HepG2 (cell line): ENCODE data around the gene SLC15A5. TPM values are rescaled to one million over a fixed set of nuclear protein-coding genes. Genes with fewer than 3 reads are reported as not detected.

Source experiments
- ATAC-seq: fragments of 200-7000 bp; cut with Tn5 transposase; 3 replicates; pipeline ENCODE4 v1.9.1; 2020; ENCODE audit warnings: mild to moderate bottlenecking, moderate library complexity
- BruUV-seq: library from RNA; stranded (reverse); fragments of 400-500 nt; replicated peaks from 2 replicates; lab custom pipeline; 2021; lab: Mats Ljungman, UMichigan
- CTCF ChIA-PET: fragments of 300-600 bp; formaldehyde crosslinking; extraction: SDS; loops from one replicate; lab custom pipeline; 2021; ENCODE audit warnings: low total read pairs, inconsistent platforms, low intra/inter-chr PET ratio; lab: Yijun Ruan, JAX
- POLR2A ChIA-PET: fragments of 350-600 bp; sonication (Branson Sonifier 250); formaldehyde crosslinking; loops from one replicate; lab custom pipeline; 2020; ENCODE audit warnings: antibody characterized with exemption, inconsistent platforms; lab: Yijun Ruan, JAX
- DNase-seq: peaks from one replicate; pipeline ENCODE4 v3.0.0-alpha.2; 2015; ENCODE audit warnings: low spot score
- FAIRE-seq: peaks from 3 replicates; lab custom pipeline; 2011; peaks lifted over from hg19 to GRCh38; lab: Jason Lieb, UNC
- H2AFZ ChIP-seq: one replicate; pipeline ENCODE4 v1.6.1; 2011; ENCODE audit warnings: low read length, inconsistent platforms
- H3K27ac ChIP-seq: fragments of 300-600 bp; 3 replicates; pipeline ENCODE4 v1.8.0; 2011; ENCODE audit warnings: mixed run types, mild to moderate bottlenecking, mixed read lengths, low read length, inconsistent platforms; ENCODE audit not compliant: insufficient read depth; ENCODE audit errors: extremely low read length
- H3K27me3 ChIP-seq, 2 experiments: fragments of 200-600 bp in 1 of 2; 2 replicates in 1 of 2; 3 replicates in 1 of 2; pipeline versions ENCODE4 v1.6.0 to v1.8.0; 2011; ENCODE audit warnings: low read length in 2 of 2, mild to moderate bottlenecking in 2 of 2, moderate library complexity in 2 of 2, inconsistent platforms in 1 of 2; ENCODE audit not compliant: insufficient read depth in 2 of 2, control insufficient read depth in 1 of 2
- H3K36me3 ChIP-seq, 2 experiments: fragments of 200-600 bp in 1 of 2; replicated peaks in 1 of 2; 2 replicates in 1 of 2; 3 replicates in 1 of 2; pipeline versions ENCODE4 v1.5.1 to v1.8.0; 2011; ENCODE audit warnings: low read length in 2 of 2, inconsistent platforms in 1 of 2; ENCODE audit not compliant: insufficient read depth in 2 of 2, control insufficient read depth in 1 of 2
- H3K4me1 ChIP-seq: 2 replicates; pipeline ENCODE4 v1.5.1; 2012; ENCODE audit warnings: low read length, inconsistent platforms; ENCODE audit not compliant: insufficient read depth
- H3K4me2 ChIP-seq: 2 replicates; pipeline ENCODE4 v1.6.0; 2011; ENCODE audit warnings: low read depth, low read length, inconsistent platforms
- H3K4me3 ChIP-seq, 3 experiments: fragments of 200-600 bp in 1 of 3; sonication (generic), shearing (Covaris generic) in 1 of 3; replicated peaks in 1 of 3; 2 replicates each; pipeline ENCODE4 v1.5.1; 2011 to 2016; ENCODE audit warnings: low read length in 3 of 3, inconsistent platforms in 2 of 3, low read depth in 2 of 3, mild to moderate bottlenecking in 2 of 3, control low read depth in 1 of 3, mixed read lengths in 1 of 3; ENCODE audit not compliant: insufficient read depth in 1 of 3
- H3K79me2 ChIP-seq: one replicate; pipeline ENCODE4 v1.6.1; 2011; ENCODE audit warnings: low read length, inconsistent platforms; ENCODE audit not compliant: insufficient read depth
- H3K9ac ChIP-seq: 2 replicates; pipeline ENCODE4 v1.6.0; 2011; ENCODE audit warnings: mild to moderate bottlenecking, low read depth, low read length, inconsistent platforms; ENCODE audit not compliant: insufficient read depth
- H3K9me3 ChIP-seq: 2 replicates; pipeline ENCODE4 v1.5.1; 2012; ENCODE audit warnings: mild to moderate bottlenecking, low read length
- H4K20me1 ChIP-seq: 2 replicates; pipeline ENCODE4 v1.6.0; 2011; ENCODE audit warnings: inconsistent platforms, mild to moderate bottlenecking, low read length, moderate library complexity; ENCODE audit not compliant: insufficient read depth
- ETV6 ChIP-seq: sonication (generic); formaldehyde crosslinking; conservative IDR thresholded peaks from 2 replicates; pipeline ENCODE4 v1.4.0; 2020; ENCODE audit warnings: missing genetic modification reagents
- MBNL3 ChIP-seq: fragments of 250-450 bp; sonication (Bioruptor Pico); conservative IDR thresholded peaks from 2 replicates; pipeline ENCODE4 v1.8.0; 2022; ENCODE audit warnings: mild to moderate bottlenecking, inconsistent platforms
- MXI1 ChIP-seq: IDR thresholded peaks from 3 replicates; pipeline ENCODE4 v1.6.1; 2012; ENCODE audit warnings: low read depth, low read length, inconsistent platforms, borderline replicate concordance
- NFKBIZ ChIP-seq: IDR thresholded peaks from 2 replicates; pipeline ENCODE4 v1.6.1; 2018; ENCODE audit warnings: missing genetic modification reagents, missing compliant biosample characterization
- ZBTB39 ChIP-seq: sonication (generic); formaldehyde crosslinking; IDR thresholded peaks from 2 replicates; pipeline ENCODE4 v1.5.0; 2020; ENCODE audit warnings: missing genetic modification reagents
- ZSCAN12 ChIP-seq: sonication (generic); formaldehyde crosslinking; IDR thresholded peaks from 2 replicates; pipeline ENCODE4 v1.9.0; 2021; ENCODE audit warnings: mild to moderate bottlenecking, missing genetic modification reagents
- WGBS: methylation state at CpG from one replicate; pipeline ENCODE4 v1.1.6; 2017; ENCODE audit warnings: low lambda C conversion rate; 5-methylcytosine and 5-hydroxymethylcytosine counted together
- in situ Hi-C: cut with HindIII; loops from 2 replicates; pipeline ENCODE4 v1.10.0; 2017; ENCODE audit warnings: low pct_unique_long_range_greater_than_20kb; ENCODE audit not compliant: extremely low pct_ligation_motif_present
- intact Hi-C: fragments of 100-400 bp; cut with micrococcal nuclease; formaldehyde crosslinking; loops from one replicate; pipeline ENCODE4 v1.10.0; 2022; ENCODE audit not compliant: unreplicated experiment
- polyA plus RNA-seq, 8 experiments: library from polyadenylated mRNA; depleted of rRNA in 3 of 8; stranded (reverse) in 7 of 8; unstranded in 1 of 8; fragments of >200 nt; fragmentation: Illumina TruSeq in 4 of 8; extraction: Trizol in 4 of 8; gene quantifications; 2 replicates each; pipeline versions ENCODE4 v1.2.1 to v1.2.3, GENCODE V29; 2011 to 2016; ENCODE audit warnings: low read depth in 4 of 8, missing spikeins in 1 of 8, mixed read lengths in 1 of 8; ENCODE audit not compliant: insufficient read depth in 1 of 8
- total RNA-seq, 5 experiments: library from RNA; depleted of rRNA; stranded (reverse); fragments of >200 nt; fragmentation: Illumina TruSeq; extraction: Trizol; gene quantifications; 2 replicates each; pipeline ENCODE4 v1.2.3, GENCODE V29; 2016; ENCODE audit warnings: low read depth in 1 of 5
- TF ChIP-seq, protein P1 (sequence below): sonication (generic); formaldehyde crosslinking; IDR thresholded peaks from 2 replicates; pipeline ENCODE4 v1.4.0; 2020; ENCODE audit warnings: missing genetic modification reagents, borderline replicate concordance

SLC15A5 gene
- total and polyA plus RNA-seq, 2 of the 13 experiments (the other 11 are each of a cell fraction or from before 2014, with no cell fraction given): not detected

DNA sequence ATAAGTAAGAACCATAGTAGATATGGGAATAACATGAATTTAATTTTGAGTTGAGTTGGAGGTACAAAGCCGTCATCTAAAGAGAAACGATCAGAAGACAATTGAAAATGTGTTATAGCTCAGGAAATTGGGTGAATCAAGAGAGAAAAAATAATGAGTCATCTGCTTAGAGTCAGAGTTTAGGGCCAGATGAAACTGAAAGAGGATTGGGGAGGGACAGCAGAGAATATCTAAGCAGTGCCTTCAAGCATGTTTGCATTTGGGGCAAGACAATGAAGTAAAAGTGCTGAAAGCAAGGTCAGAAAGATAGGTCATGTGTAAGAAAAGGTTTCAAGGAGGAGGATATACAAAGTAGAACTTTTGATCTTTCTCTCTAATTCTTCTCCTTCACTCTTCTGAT lies 49.4 kb downstream of the SLC15A5 start (continued):
- TF ChIP-seq ZBTB39 (CRISPR knock-in tag) (no peak), MXI1 (no peak), MBNL3 (no peak), NFKBIZ (CRISPR knock-in tag) (no peak), ETV6 (CRISPR knock-in tag) (no peak)
- TF ChIP-seq, protein P1, sequence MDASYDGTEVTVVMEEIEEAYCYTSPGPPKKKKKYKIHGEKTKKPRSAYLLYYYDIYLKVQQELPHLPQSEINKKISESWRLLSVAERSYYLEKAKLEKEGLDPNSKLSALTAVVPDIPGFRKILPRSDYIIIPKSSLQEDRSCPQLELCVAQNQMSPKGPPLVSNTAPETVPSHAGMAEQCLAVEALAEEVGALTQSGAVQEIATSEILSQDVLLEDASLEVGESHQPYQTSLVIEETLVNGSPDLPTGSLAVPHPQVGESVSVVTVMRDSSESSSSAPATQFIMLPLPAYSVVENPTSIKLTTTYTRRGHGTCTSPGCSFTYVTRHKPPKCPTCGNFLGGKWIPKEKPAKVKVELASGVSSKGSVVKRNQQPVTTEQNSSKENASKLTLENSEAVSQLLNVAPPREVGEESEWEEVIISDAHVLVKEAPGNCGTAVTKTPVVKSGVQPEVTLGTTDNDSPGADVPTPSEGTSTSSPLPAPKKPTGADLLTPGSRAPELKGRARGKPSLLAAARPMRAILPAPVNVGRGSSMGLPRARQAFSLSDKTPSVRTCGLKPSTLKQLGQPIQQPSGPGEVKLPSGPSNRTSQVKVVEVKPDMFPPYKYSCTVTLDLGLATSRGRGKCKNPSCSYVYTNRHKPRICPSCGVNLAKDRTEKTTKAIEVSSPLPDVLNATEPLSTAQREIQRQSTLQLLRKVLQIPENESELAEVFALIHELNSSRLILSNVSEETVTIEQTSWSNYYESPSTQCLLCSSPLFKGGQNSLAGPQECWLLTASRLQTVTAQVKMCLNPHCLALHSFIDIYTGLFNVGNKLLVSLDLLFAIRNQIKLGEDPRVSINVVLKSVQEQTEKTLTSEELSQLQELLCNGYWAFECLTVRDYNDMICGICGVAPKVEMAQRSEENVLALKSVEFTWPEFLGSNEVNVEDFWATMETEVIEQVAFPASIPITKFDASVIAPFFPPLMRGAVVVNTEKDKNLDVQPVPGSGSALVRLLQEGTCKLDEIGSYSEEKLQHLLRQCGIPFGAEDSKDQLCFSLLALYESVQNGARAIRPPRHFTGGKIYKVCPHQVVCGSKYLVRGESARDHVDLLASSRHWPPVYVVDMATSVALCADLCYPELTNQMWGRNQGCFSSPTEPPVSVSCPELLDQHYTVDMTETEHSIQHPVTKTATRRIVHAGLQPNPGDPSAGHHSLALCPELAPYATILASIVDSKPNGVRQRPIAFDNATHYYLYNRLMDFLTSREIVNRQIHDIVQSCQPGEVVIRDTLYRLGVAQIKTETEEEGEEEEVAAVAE (CRISPR knock-in tag): no peak
- TF ChIP-seq, all 625 proteins: peak for 0

GRCh38 chr12:16225692-16226091 lies 51.8 kb downstream of the SLC15A5 start:
- WGBS: 13% methylated on average over 4 of the region's 4 CpGs
- H3K79me2 ChIP-seq: no peaks in the 10 kb centered on the region
- 0 out of 5 replicates have a peak, but pooled peaks cover 0 to 1% of the 10 kb centered on the region in 2 experiments for H3K27me3 ChIP-seq
- H3K36me3 ChIP-seq: no peaks in the 10 kb centered on the region
- FAIRE-seq (no peak), DNase-seq (no peak), ATAC-seq (no peak)
- ChIA-PET CTCF (no interaction called here), POLR2A (no interaction called here)
- in situ Hi-C loops (no loop called here), intact Hi-C loops (no loop called here)
- BruUV-seq: no TSS peak
- H3K4me3 ChIP-seq: no peak overlapping the region
- no peaks in the 10 kb centered on the region for H4K20me1 ChIP-seq
- H3K9ac ChIP-seq: no peak overlapping the region
- no peak overlapping the region for H2AFZ ChIP-seq
- H3K4me2 ChIP-seq: no peak overlapping the region
- no peak overlapping the region for H3K27ac ChIP-seq
- no peaks in the 10 kb centered on the region for H3K4me1 ChIP-seq
- H3K9me3 ChIP-seq: no peaks in the 10 kb centered on the region
- no peak for TF ChIP-seq ZSCAN12 (CRISPR knock-in tag)
